GM12892 (cell line): ENCODE measurements around the gene RAB28.

Experiments used
- POLR2AphosphoS5 ChIP-seq: IDR thresholded peaks from 2 replicates; pipeline ENCODE4 v1.6.1; 2011; ENCODE audit warnings: low read depth, low read length, control low read depth
- TAF1 ChIP-seq: IDR thresholded peaks from 2 replicates; pipeline ENCODE4 v1.6.1; 2011; ENCODE audit warnings: low read depth, mild to moderate bottlenecking, control low read depth, low read length, borderline replicate concordance

DNA sequence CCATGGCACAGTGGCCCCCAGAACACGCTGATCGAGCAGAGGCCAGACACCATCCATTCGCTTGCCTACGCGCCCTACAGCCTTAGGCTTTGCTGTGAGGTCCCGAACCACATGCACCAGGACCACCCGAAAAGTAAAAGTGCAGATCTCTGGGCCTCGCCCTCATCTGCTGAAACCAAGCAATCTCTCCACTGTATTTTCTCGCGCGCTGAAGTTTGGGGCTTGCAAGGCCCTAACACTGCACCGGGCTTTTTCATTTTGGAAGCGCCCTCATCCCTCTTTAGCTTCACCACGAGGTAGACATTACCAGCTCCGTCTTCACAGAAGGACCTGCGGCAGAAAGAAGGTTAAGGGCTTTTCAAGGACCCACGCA lies 39.0 kb upstream of the RAB28 start:
- TF ChIP-seq POLR2AphosphoS5 (no peak), TAF1 (no peak)
